Right ventricle myocardium inferior (tissue), 1 donor: ENCODE results near the gene DNLZ. TPM values are rescaled to one million over a fixed set of nuclear protein-coding genes. Genes with fewer than 3 reads are reported as not detected.
"Not testable (repeated sequence)": the region's sequence is repeated elsewhere in the genome, so short reads cannot be mapped to it uniquely, and the experiment has no call there.

Experiments
- ATAC-seq: fragments of 200-7000 bp; cut with Tn5 transposase; one replicate; pipeline ENCODE4 v1.9.1; 2020; ENCODE audit warnings: mild to moderate bottlenecking, moderate library complexity
- DNase-seq: peaks from one replicate; pipeline ENCODE4 v3.0.0; 2021; ENCODE audit errors: missing footprints
- intact Hi-C: fragments of 100-400 bp; cut with DNase I; formaldehyde crosslinking; loops from one replicate; pipeline ENCODE4 v1.11.0; 2022
- long read RNA-seq: library from polyadenylated mRNA; unstranded; transcript quantifications from one replicate; pipeline ENCODE4 v2.0.0, GENCODE V29; 2021
- total RNA-seq: library from RNA; stranded (reverse); fragmentation: NEBNext Ultra II Directional; extraction: Animal tissue kit (Norgen Biotek cat#: 25700); gene quantifications from one replicate; pipeline ENCODE4 v1.2.1, GENCODE V29; 2021
- donor health status: DM: no; HTN: yes; CAD: no; lungs with severe emphysema.

Gene DNLZ
- 40.6 TPM for total RNA-seq
- long read RNA-seq, transcript DNLZ-201 (3 exons, 724 nt), result major isoform, 24 of 26 reads
- long read RNA-seq, partial matches to known transcripts, result 0 of 26 reads
- long read RNA-seq, other reads (novel, unspliced or antisense), result 2 of 26 reads

- peak; percentile 98 for DNase-seq
- intact Hi-C loops, result loop anchor here (1.0 kb wide), 3 partner anchors 20 to 120 kb away; partner anchors contain the start of gene SEC16A
- peak; percentile 91 for ATAC-seq
Observed at GRCh38 chr9:136363106-136363948, at the start of gene DNLZ. Gene DNLZ (minus strand): TSS chr9:136363744. CDS start chr9:136363714, 30 bp downstream.

GRCh38 chr9:136412962-136413361, 49.4 kb upstream of the DNLZ start:
- intact Hi-C loops, result no loop called here
- ATAC-seq (no peak), DNase-seq (no peak)

GRCh38 chr9:136411378-136411777, 47.8 kb upstream of the DNLZ start:
- DNase-seq, result no peak
- no peak for ATAC-seq
- intact Hi-C loops, result loop anchor here (2.0 kb wide), 1 partner anchor 27 kb away; the partner anchor contains the start of gene INPP5E

- intact Hi-C loops, result loop anchor here (2.0 kb wide), 1 partner anchor 28 kb away; the partner anchor contains the start of gene INPP5E
- ATAC-seq (peak; percentile 88), DNase-seq (peak; percentile 95)
Observed at GRCh38 chr9:136410500-136411287, 47.1 kb upstream of the DNLZ start, which contains the start of the genes ENTR1 and PMPCA. Gene ENTR1 (minus strand): TSS chr9:136410614. CDS start chr9:136410397, 217 bp downstream. Gene PMPCA (plus strand): TSS chr9:136410658. CDS start chr9:136410669, 11 bp downstream.

GRCh38 chr9:136409557-136410455, 46.3 kb upstream of the DNLZ start:
- DNase-seq (no peak), ATAC-seq (no peak)
- intact Hi-C loops, result loop anchor here (2.0 kb wide), 1 partner anchor 29 kb away; the partner anchor contains the start of gene INPP5E

- intact Hi-C loops, result no loop called here
- no peak for DNase-seq
- no peak for ATAC-seq
Observed at GRCh38 chr9:136407911-136408310, 44.4 kb upstream of the DNLZ start.

GRCh38 chr9:136407061-136407460, 43.5 kb upstream of the DNLZ start:
- intact Hi-C loops, DNase-seq, ATAC-seq: not testable (repeated sequence)

GRCh38 chr9:136405904-136406303, 42.4 kb upstream of the DNLZ start:
- ATAC-seq, DNase-seq, intact Hi-C loops: not testable (repeated sequence)

- intact Hi-C loops, result no loop called here
- no peak for ATAC-seq
- DNase-seq, result no peak
Observed at GRCh38 chr9:136405481-136405880, 41.9 kb upstream of the DNLZ start.

GRCh38 chr9:136404801-136405136, 41.2 kb upstream of the DNLZ start:
- ATAC-seq, result no peak
- intact Hi-C loops, result loop anchor here (5.0 kb wide), 1 partner anchor 162 kb away; no protein-coding TSS in a partner anchor
- no peak for DNase-seq

GRCh38 chr9:136403915-136404800, 40.6 kb upstream of the DNLZ start:
- ATAC-seq, result no peak
- DNase-seq, result no peak
- intact Hi-C loops, result loop anchor here (5.0 kb wide), 1 partner anchor 162 kb away; no protein-coding TSS in a partner anchor

- no peak for DNase-seq
- intact Hi-C loops, result loop anchor here (5.0 kb wide), 1 partner anchor 161 kb away; no protein-coding TSS in a partner anchor
- no peak for ATAC-seq
Observed at GRCh38 chr9:136403538-136403914, 40.0 kb upstream of the DNLZ start.

GRCh38 chr9:136402067-136402466, 38.5 kb upstream of the DNLZ start:
- intact Hi-C loops, result loop anchor here (5.0 kb wide), 1 partner anchor 160 kb away; no protein-coding TSS in a partner anchor
- ATAC-seq, result no peak

GRCh38 chr9:136401173-136401922, 37.8 kb upstream of the DNLZ start:
- intact Hi-C loops, result loop anchor here (5.0 kb wide), 1 partner anchor 159 kb away; no protein-coding TSS in a partner anchor
- ATAC-seq, result no peak
- DNase-seq, result no peak

More at GRCh38 chr9:136402067-136402466, 38.5 kb upstream of the DNLZ start:
- DNase-seq, result no peak

GRCh38 chr9:136400038-136400834, 36.7 kb upstream of the DNLZ start, which contains the start of gene SNAPC4:
Gene SNAPC4 (minus strand): TSS chr9:136400170. CDS start chr9:136398428, 1,742 bp downstream.
- ATAC-seq (peak; percentile 91), DNase-seq (peak; percentile 96)
- intact Hi-C loops, result loop anchor here (1.0 to 5.0 kb wide), 3 partner anchors 61 to 158 kb away; no protein-coding TSS in a partner anchor
